ENCODE measurements around the gene MEF2D. TPM values are rescaled to one million over a fixed set of nuclear protein-coding genes. Genes with fewer than 3 reads are reported as not detected.

Gene MEF2D
- total RNA-seq, 1 donor from 2014 or later, result 56.6 TPM

GRCh38 chr1:156479093-156480015 lies 21.2 kb downstream of the MEF2D start:
- TF ChIP-seq EZH2 (IDR thresholded peaks at IDR 0.05; ENCODE audit: insufficient read depth, low read length), result no peak
- no peak for FAIRE-seq
- no peaks in the 10 kb centered on the region for H3K27me3 ChIP-seq (ENCODE audit: insufficient read depth, low read length)
- H3K9me3 Mint-ChIP-seq (ENCODE audit: unreplicated experiment), result no peaks in the 10 kb centered on the region
- H3K27ac ChIP-seq (ENCODE audit: low read depth, low read length), result no peak overlapping the region
- H4K20me1 ChIP-seq (ENCODE audit: insufficient read depth, low read length), result peaks cover 95% of the 10 kb centered on the region
- no peak overlapping the region for H2AFZ ChIP-seq (ENCODE audit: low read depth, low read length)
- H3K9me3 ChIP-seq (ENCODE audit: insufficient read depth, low read depth, low read length), result no peaks in the 10 kb centered on the region
- no peak overlapping the region for H3K4me3 Mint-ChIP-seq (ENCODE audit: unreplicated experiment)
- H3K36me3 ChIP-seq (ENCODE audit: insufficient read depth, low read length), result peaks cover 46% of the 10 kb centered on the region
- no peaks in the 10 kb centered on the region for H3K27me3 Mint-ChIP-seq (ENCODE audit: low read depth, unreplicated experiment)
- H3K4me3 ChIP-seq (ENCODE audit: insufficient read depth, low read depth, low read length), result no peak overlapping the region
- H3K4me1 Mint-ChIP-seq (ENCODE audit: low read depth, unreplicated experiment), result peaks cover 36% of the 10 kb centered on the region
- H3K27ac Mint-ChIP-seq (ENCODE audit: unreplicated experiment), result peak overlapping the region; percentile 59
- peaks cover 43% of the 10 kb centered on the region for H3K79me2 ChIP-seq (ENCODE audit: insufficient read depth, low read length)
- H3K36me3 Mint-ChIP-seq (ENCODE audit: low read depth, unreplicated experiment), result peaks cover 52% of the 10 kb centered on the region
- H3K9ac ChIP-seq (ENCODE audit: low read length), result no peak overlapping the region
- no peak for DNase-seq (ENCODE audit: low read depth)
- peaks cover 14% of the 10 kb centered on the region for H3K4me1 ChIP-seq (ENCODE audit: insufficient read depth, low read length)
- H3K4me2 ChIP-seq (ENCODE audit: low read length), result no peak overlapping the region

GRCh38 chr1:156478250-156478627 lies 22.3 kb downstream of the MEF2D start:
- peaks cover 57% of the 10 kb centered on the region for H3K36me3 ChIP-seq (ENCODE audit: insufficient read depth, low read length)
- no peak for FAIRE-seq
- H3K27me3 Mint-ChIP-seq (ENCODE audit: low read depth, unreplicated experiment), result no peaks in the 10 kb centered on the region

More at GRCh38 chr1:156478250-156478627, 22.3 kb downstream of the MEF2D start:
- no peaks in the 10 kb centered on the region for H3K9me3 Mint-ChIP-seq (ENCODE audit: unreplicated experiment)
- H3K4me3 Mint-ChIP-seq (ENCODE audit: unreplicated experiment), result no peak overlapping the region
- Histone ChIP-seq H3K27ac (ENCODE audit: low read depth, low read length) (peak overlapping the region; percentile 50), H4K20me1 (ENCODE audit: insufficient read depth, low read length) (peaks cover 95% of the 10 kb centered on the region), H2AFZ (ENCODE audit: low read depth, low read length) (no peak overlapping the region), H3K27me3 (ENCODE audit: insufficient read depth, low read length) (no peaks in the 10 kb centered on the region), H3K4me3 (ENCODE audit: insufficient read depth, low read depth, low read length) (no peak overlapping the region), H3K4me1 (ENCODE audit: insufficient read depth, low read length) (peaks cover 14% of the 10 kb centered on the region), H3K4me2 (ENCODE audit: low read length) (no peak overlapping the region), H3K79me2 (ENCODE audit: insufficient read depth, low read length) (peaks cover 32% of the 10 kb centered on the region), H3K9me3 (ENCODE audit: insufficient read depth, low read depth, low read length) (no peaks in the 10 kb centered on the region), H3K9ac (ENCODE audit: low read length) (peak overlapping the region; percentile 43)
- TF ChIP-seq EZH2 (IDR thresholded peaks at IDR 0.05; ENCODE audit: insufficient read depth, low read length) (no peak), CTCF (IDR thresholded peaks at IDR 0.05; ENCODE audit: insufficient read depth, low read depth, low read length) (no peak)
- no peak for DNase-seq (ENCODE audit: low read depth)
- H3K36me3 Mint-ChIP-seq (ENCODE audit: low read depth, unreplicated experiment), result peaks cover 58% of the 10 kb centered on the region
- no peak overlapping the region for H3K27ac Mint-ChIP-seq (ENCODE audit: unreplicated experiment)
- H3K4me1 Mint-ChIP-seq (ENCODE audit: low read depth, unreplicated experiment), result peaks cover 36% of the 10 kb centered on the region
